KMS-11 (cell line): Measurements from ENCODE around the gene CAPN11.

ENCODE experiments used
- H2AFZ ChIP-seq: fragments of 200-600 bp; sonication (generic); 2 replicates; pipeline ENCODE4 v1.6.1; 2016; ENCODE audit warnings: antibody characterized with exemption, mixed run types, low read depth
- H3K27ac ChIP-seq: fragments of 200-600 bp; sonication (generic); 2 replicates; pipeline ENCODE4 v1.6.1; 2016; ENCODE audit warnings: mild to moderate bottlenecking, mixed run types
- H3K27me3 ChIP-seq: fragments of 200-600 bp; sonication (generic); 2 replicates; pipeline ENCODE4 v1.6.1; 2017; ENCODE audit warnings: mild to moderate bottlenecking, low read depth, mixed run types, moderate library complexity; ENCODE audit not compliant: insufficient read depth
- H3K36me3 ChIP-seq: fragments of 200-600 bp; sonication (generic); 2 replicates; pipeline ENCODE4 v1.6.1; 2017; ENCODE audit warnings: mild to moderate bottlenecking, mixed run types; ENCODE audit not compliant: insufficient read depth
- H3K4me1 ChIP-seq: fragments of 200-600 bp; sonication (generic); 2 replicates; pipeline ENCODE4 v1.6.1; 2016; ENCODE audit warnings: mild to moderate bottlenecking, low read depth, mixed run types; ENCODE audit not compliant: poor library complexity, severe bottlenecking
- H3K4me2 ChIP-seq: fragments of 200-600 bp; sonication (generic); 2 replicates; pipeline ENCODE4 v1.7.0; 2016; ENCODE audit warnings: mild to moderate bottlenecking, mixed run types
- H3K4me3 ChIP-seq: fragments of 200-600 bp; sonication (generic); IDR thresholded peaks from 2 replicates; pipeline ENCODE4 v1.6.1; 2017; ENCODE audit warnings: low read depth, low read length, mixed read lengths; ENCODE audit not compliant: insufficient read depth
- H3K79me2 ChIP-seq: fragments of 200-600 bp; sonication (generic); 2 replicates; pipeline ENCODE4 v1.6.1; 2016; ENCODE audit warnings: low read depth, mixed run types; ENCODE audit not compliant: insufficient read depth
- H3K9ac ChIP-seq: fragments of 200-600 bp; sonication (generic); 2 replicates; pipeline ENCODE4 v1.6.1; 2016; ENCODE audit warnings: mild to moderate bottlenecking, mixed run types
- H4K20me1 ChIP-seq: fragments of 200-600 bp; sonication (generic); 2 replicates; pipeline ENCODE4 v1.6.1; 2016; ENCODE audit warnings: mild to moderate bottlenecking, mixed run types; ENCODE audit not compliant: insufficient read depth
- CTCF ChIP-seq: fragments of 200-600 bp; sonication (generic); conservative IDR thresholded peaks from 2 replicates; pipeline ENCODE4 v1.6.1; 2017; ENCODE audit warnings: low read depth, mild to moderate bottlenecking, antibody characterized with exemption, low read length, moderate library complexity, mixed read lengths

Gene CAPN11

GRCh38 chr6:44172731-44173500 is 14.3 kb downstream of the CAPN11 start:
- TF ChIP-seq CTCF: peak; percentile 96
- H3K27ac ChIP-seq: no peak overlapping the region
- H3K4me3 ChIP-seq: no peak overlapping the region
- H3K27me3 ChIP-seq: 0 out of 2 replicates have a peak, but pooled peaks cover 4% of the 10 kb centered on the region
- H3K36me3 ChIP-seq: no peaks in the 10 kb centered on the region
- H3K9ac ChIP-seq: no peak overlapping the region
- no peak overlapping the region for H3K4me2 ChIP-seq
- peak overlapping the region; percentile 29; the same call in 1 of the 2 replicates for H2AFZ ChIP-seq
- H3K4me1 ChIP-seq: peaks cover 8% of the 10 kb centered on the region
- no peaks in the 10 kb centered on the region for H4K20me1 ChIP-seq
- H3K79me2 ChIP-seq: no peaks in the 10 kb centered on the region

GRCh38 chr6:44176130-44176761 is 17.6 kb downstream of the CAPN11 start:
- TF ChIP-seq CTCF: no peak
- Histone ChIP-seq H3K27ac (no peak overlapping the region), H3K4me2 (no peak overlapping the region), H4K20me1 (no peaks in the 10 kb centered on the region), H3K79me2 (no peaks in the 10 kb centered on the region), H2AFZ (no peak overlapping the region), H3K36me3 (no peaks in the 10 kb centered on the region), H3K4me1 (peaks cover 8% of the 10 kb centered on the region), H3K4me3 (no peak overlapping the region), H3K9ac (no peak overlapping the region), H3K27me3 (no peaks in the 10 kb centered on the region)

- Histone ChIP-seq H3K4me2 (no peak overlapping the region), H3K9ac (no peak overlapping the region), H3K79me2 (no peaks in the 10 kb centered on the region), H3K27me3 (no peaks in the 10 kb centered on the region), H3K4me3 (no peak overlapping the region), H3K4me1 (peaks cover 8% of the 10 kb centered on the region), H2AFZ (no peak overlapping the region), H4K20me1 (no peaks in the 10 kb centered on the region), H3K27ac (no peak overlapping the region), H3K36me3 (no peaks in the 10 kb centered on the region)
- TF ChIP-seq CTCF: no peak
Observed at GRCh38 chr6:44176762-44177509, 18.3 kb downstream of the CAPN11 start.

GRCh38 chr6:44177691-44178423 is 19.2 kb downstream of the CAPN11 start:
- Histone ChIP-seq H2AFZ (no peak overlapping the region), H4K20me1 (no peaks in the 10 kb centered on the region), H3K79me2 (no peaks in the 10 kb centered on the region), H3K9ac (no peak overlapping the region), H3K4me1 (peaks cover 3% of the 10 kb centered on the region), H3K4me3 (no peak overlapping the region), H3K27ac (no peak overlapping the region), H3K27me3 (no peaks in the 10 kb centered on the region), H3K36me3 (no peaks in the 10 kb centered on the region), H3K4me2 (no peak overlapping the region)
- no peak for TF ChIP-seq CTCF
